ENCODE data around the gene SYNPO2.

SYNPO2 gene

GRCh38 chr4:118850488-118851173, 38.0 kb upstream of the SYNPO2 start:
- no peaks in the 10 kb centered on the region for H3K36me3 ChIP-seq
- H3K27ac ChIP-seq: peak overlapping the region; percentile 29 to 32
- H3K9me3 ChIP-seq: no peaks in the 10 kb centered on the region
- DNase-seq: no peak
- intact Hi-C loops (cut with DNase I; ENCODE audit: low total_unique reads): no loop called here
- peak overlapping the region; percentile 46 to 51 for H3K4me3 ChIP-seq
- no peaks in the 10 kb centered on the region for H3K27me3 ChIP-seq
- peaks cover 0 to 4% (median 0%) of the 10 kb centered on the region in 4 donors for H3K4me1 ChIP-seq
- TF ChIP-seq, protein P1, sequence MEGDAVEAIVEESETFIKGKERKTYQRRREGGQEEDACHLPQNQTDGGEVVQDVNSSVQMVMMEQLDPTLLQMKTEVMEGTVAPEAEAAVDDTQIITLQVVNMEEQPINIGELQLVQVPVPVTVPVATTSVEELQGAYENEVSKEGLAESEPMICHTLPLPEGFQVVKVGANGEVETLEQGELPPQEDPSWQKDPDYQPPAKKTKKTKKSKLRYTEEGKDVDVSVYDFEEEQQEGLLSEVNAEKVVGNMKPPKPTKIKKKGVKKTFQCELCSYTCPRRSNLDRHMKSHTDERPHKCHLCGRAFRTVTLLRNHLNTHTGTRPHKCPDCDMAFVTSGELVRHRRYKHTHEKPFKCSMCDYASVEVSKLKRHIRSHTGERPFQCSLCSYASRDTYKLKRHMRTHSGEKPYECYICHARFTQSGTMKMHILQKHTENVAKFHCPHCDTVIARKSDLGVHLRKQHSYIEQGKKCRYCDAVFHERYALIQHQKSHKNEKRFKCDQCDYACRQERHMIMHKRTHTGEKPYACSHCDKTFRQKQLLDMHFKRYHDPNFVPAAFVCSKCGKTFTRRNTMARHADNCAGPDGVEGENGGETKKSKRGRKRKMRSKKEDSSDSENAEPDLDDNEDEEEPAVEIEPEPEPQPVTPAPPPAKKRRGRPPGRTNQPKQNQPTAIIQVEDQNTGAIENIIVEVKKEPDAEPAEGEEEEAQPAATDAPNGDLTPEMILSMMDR (IDR thresholded peaks at IDR 0.05): no peak

DNA sequence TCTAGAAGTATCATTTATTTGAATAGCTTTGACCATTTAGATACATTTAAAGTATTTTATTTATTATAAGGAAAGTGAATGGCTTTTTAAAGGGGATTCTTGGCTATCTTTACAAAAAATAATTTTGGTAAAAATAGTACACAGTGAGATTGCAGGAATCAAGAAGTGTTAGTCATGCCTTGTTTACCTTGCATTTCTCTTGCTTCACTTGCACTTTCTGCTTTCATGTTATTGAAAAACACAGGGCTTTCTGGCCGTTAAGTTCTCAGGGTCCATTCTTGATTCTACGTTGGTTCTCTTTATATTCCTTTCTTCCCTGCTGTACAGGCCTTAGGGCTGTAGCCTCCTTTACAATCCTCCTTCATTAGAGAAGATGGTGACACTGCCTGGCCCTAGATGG, 30.9 kb upstream of the SYNPO2 start:
- TF ChIP-seq, protein P1 (IDR thresholded peaks at IDR 0.05): no peak
- no peaks in the 10 kb centered on the region for H3K27me3 ChIP-seq
- H3K36me3 ChIP-seq: no peaks in the 10 kb centered on the region
- intact Hi-C loops (cut with DNase I; ENCODE audit: low total_unique reads): no loop called here
- peak overlapping the region in 1 of 2 donors; percentile 30 for H3K27ac ChIP-seq
- H3K9me3 ChIP-seq: no peaks in the 10 kb centered on the region
- H3K4me3 ChIP-seq: no peak overlapping the region
- DNase-seq: no peak
- H3K4me1 ChIP-seq: peaks cover 0 to 13% (median 0%) of the 10 kb centered on the region in 4 donors

GRCh38 chr4:118858779-118859178, 29.9 kb upstream of the SYNPO2 start:
- H3K27me3 ChIP-seq: no peaks in the 10 kb centered on the region
- DNase-seq: no peak
- no peak overlapping the region for H3K27ac ChIP-seq
- TF ChIP-seq, protein P1 (IDR thresholded peaks at IDR 0.05): no peak
- H3K36me3 ChIP-seq: no peaks in the 10 kb centered on the region
- intact Hi-C loops (cut with DNase I; ENCODE audit: low total_unique reads): no loop called here
- no peak overlapping the region for H3K4me3 ChIP-seq
- H3K4me1 ChIP-seq: peaks cover 0 to 13% (median 0%) of the 10 kb centered on the region in 4 donors
- no peaks in the 10 kb centered on the region for H3K9me3 ChIP-seq

DNA sequence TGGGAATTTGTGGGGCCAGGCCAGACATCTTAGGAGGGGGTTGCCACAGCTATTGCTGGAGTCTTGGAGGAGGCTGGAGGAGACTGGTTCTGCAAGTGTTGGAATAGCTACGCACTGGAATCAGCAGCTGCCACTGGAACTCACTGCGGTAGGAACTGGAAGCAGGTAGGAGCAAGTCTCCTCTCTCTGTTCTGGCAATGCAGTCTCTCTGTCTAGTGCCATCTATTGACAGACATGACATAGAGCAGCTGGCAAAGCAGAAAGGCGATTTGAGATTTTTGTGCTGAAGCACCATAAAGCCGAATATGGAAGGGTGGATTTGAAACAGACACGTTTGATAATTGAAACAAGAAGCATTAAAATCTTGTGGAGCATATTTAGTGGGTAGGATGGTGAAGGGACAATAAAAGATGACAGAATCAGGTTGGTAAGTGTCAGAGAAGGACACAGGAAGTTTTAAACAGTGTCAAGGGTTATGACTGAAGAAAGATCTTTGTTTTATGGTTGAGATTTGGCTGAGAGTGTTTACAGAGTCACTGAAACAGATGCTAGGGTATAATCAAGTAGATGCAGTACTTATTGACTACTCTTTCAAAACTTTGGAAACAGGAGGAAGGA, 23.5 kb upstream of the SYNPO2 start:
- no peaks in the 10 kb centered on the region for H3K9me3 ChIP-seq
- H3K4me3 ChIP-seq: no peak overlapping the region
- intact Hi-C loops (cut with DNase I; ENCODE audit: low total_unique reads): no loop called here
- H3K4me1 ChIP-seq: peaks cover 0 to 18% (median 3%) of the 10 kb centered on the region in 4 donors
- TF ChIP-seq, protein P1 (IDR thresholded peaks at IDR 0.05): peak; percentile 52 to 66
- DNase-seq: no peak
- peak overlapping the region in 1 of 2 donors; percentile 22 for H3K27ac ChIP-seq
- no peaks in the 10 kb centered on the region for H3K27me3 ChIP-seq
- H3K36me3 ChIP-seq: no peaks in the 10 kb centered on the region

GRCh38 chr4:118866442-118866841, 22.2 kb upstream of the SYNPO2 start:
- no peak overlapping the region for H3K27ac ChIP-seq
- TF ChIP-seq, protein P1 (IDR thresholded peaks at IDR 0.05): no peak
- peaks cover 0 to 9% (median 5%) of the 10 kb centered on the region in 4 donors for H3K4me1 ChIP-seq
- no peak for DNase-seq
- no peaks in the 10 kb centered on the region for H3K9me3 ChIP-seq
- H3K27me3 ChIP-seq: no peaks in the 10 kb centered on the region
- intact Hi-C loops (cut with DNase I; ENCODE audit: low total_unique reads): no loop called here
- no peaks in the 10 kb centered on the region for H3K36me3 ChIP-seq
- H3K4me3 ChIP-seq: no peak overlapping the region

Measured in tibial artery (tissue), 4 donors.